NCI-H1417 (cell line): ENCODE measurements around the gene LMO7.

Experiments
- DNase-seq, 3 experiments: peaks; one replicate each; lab custom pipeline; 2025; lab: John Stamatoyannopoulos, UW

The LMO7 gene

DNA sequence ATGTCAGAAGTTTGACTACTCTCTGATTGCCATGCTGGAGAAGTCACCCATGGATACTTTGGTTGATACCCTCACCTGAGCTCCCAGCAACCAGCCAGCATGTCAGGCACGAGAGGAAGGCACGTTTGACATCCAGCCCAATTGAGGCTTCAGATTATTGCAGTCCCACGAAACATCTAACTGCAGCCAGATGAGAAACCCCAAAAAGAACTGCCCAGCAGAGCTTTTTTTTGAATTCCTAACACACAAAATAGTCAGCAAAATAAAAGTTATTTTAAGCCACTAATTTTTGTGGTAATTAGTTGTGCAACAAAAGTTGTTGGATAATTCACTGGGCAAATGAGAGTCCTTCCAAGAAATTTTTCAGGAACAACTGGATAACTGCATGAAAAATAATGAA lies 259.0 kb downstream of the LMO7 start:
- no peak for DNase-seq

GRCh38 chr13:75896271-75896670 lies 260.1 kb downstream of the LMO7 start:
- DNase-seq, result no peak

- no peak for DNase-seq
Observed at GRCh38 chr13:75897386-75897785, 261.3 kb downstream of the LMO7 start.

GRCh38 chr13:75901501-75901900 lies 265.4 kb downstream of the LMO7 start:
- no peak for DNase-seq

- peak in 2 of 3 experiments; percentile 18 to 60 for DNase-seq
Observed at GRCh38 chr13:75902166-75903104, 266.3 kb downstream of the LMO7 start.

- DNase-seq, result peak in 2 of 3 experiments; percentile 49 to 86
Observed at GRCh38 chr13:75904012-75904411, 267.9 kb downstream of the LMO7 start.

DNA sequence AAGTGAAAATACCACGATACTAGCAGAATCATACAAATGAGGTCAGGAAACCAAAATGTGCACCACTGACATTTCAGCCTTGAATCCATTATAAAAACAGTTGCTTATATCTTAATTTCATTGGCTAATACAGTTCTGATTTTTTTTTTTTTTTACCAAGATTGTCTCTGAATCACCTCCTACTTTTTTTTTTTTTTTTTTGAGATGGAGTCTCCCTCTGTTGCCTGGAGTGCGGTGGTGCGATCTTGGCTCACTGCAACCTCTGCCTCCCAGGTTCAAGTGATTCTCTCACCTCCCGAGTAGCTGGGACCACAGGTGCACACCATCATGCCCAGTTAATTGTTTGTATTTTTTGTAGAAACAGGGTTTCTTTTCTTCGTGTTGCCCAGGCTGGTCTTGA lies 270.2 kb downstream of the LMO7 start:
- no peak for DNase-seq

GRCh38 chr13:75907044-75907443 lies 270.9 kb downstream of the LMO7 start:
- DNase-seq, result no peak

DNA sequence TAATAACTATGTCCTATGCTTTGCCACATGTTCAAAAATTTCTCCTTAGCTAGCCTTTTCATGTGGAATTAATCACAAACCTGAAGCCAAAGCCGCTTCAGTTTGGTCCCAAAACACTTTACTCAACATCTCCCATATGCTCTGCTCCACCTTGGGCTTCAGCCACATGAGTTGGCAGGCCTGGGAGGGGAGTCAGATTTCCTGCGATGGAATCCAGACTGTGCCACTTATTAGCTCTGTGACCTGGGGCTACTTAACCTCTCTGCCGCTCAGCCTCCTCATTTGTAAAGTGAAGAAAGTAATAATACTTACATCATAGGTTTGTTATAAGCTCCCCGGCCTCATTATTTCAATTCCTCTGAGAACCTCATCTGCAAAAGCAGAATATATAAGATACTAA lies 272.0 kb downstream of the LMO7 start:
- DNase-seq, result no peak
